Effector memory CD8-positive, alpha-beta T cell (primary cell): ENCODE measurements around the gene UBR7.
A peak's percentile ranks its signal among the peaks of the same experiment; 100 is the strongest.

Experiments used
- ATAC-seq: fragments of 150-1000 bp; cut with Tn5 transposase; replicated peaks from 2 replicates; pipeline ENCODE4 v1.10.0; 2021; ENCODE audit warnings: mild to moderate bottlenecking, moderate library complexity
- DNase-seq, 3 experiments: peaks; one replicate each; pipeline ENCODE4 v3.0.0; 2021
- H3K27ac Mint-ChIP-seq, 2 donors: one replicate each; pipeline ENCODE4 v1.8.0; 2022; ENCODE audit warnings: mild to moderate bottlenecking in 2 of 2, mixed read lengths in 2 of 2, moderate library complexity in 2 of 2
- H3K27me3 Mint-ChIP-seq, 2 donors: one replicate each; pipeline ENCODE4 v1.8.0; 2022; ENCODE audit warnings: mixed read lengths in 2 of 2
- H3K36me3 Mint-ChIP-seq: one replicate; pipeline ENCODE4 v1.8.0; 2022; ENCODE audit warnings: mild to moderate bottlenecking, moderate library complexity, mixed read lengths; ENCODE audit not compliant: insufficient read depth
- H3K4me1 Mint-ChIP-seq, 2 donors: one replicate each; pipeline ENCODE4 v1.8.0; 2022; ENCODE audit warnings: low read depth in 2 of 2, mixed read lengths in 2 of 2
- H3K4me3 Mint-ChIP-seq, 2 donors: one replicate each; pipeline ENCODE4 v1.8.0; 2022; ENCODE audit warnings: mild to moderate bottlenecking in 2 of 2, mixed read lengths in 2 of 2, moderate library complexity in 2 of 2
- H3K9me3 Mint-ChIP-seq, 2 donors: one replicate each; pipeline ENCODE4 v1.8.0; 2022; ENCODE audit warnings: mixed read lengths in 2 of 2

Gene UBR7

GRCh38 chr14:93246534-93246933 lies 39.5 kb downstream of the UBR7 start:
- H3K9me3 Mint-ChIP-seq: no peaks in the 10 kb centered on the region
- H3K36me3 Mint-ChIP-seq: peaks cover 71% of the 10 kb centered on the region
- H3K4me3 Mint-ChIP-seq: no peak overlapping the region

GRCh38 chr14:93249128-93249831 lies 42.2 kb downstream of the UBR7 start:
- Mint-ChIP-seq H3K36me3 (peaks cover 52% of the 10 kb centered on the region), H3K27me3 (no peaks in the 10 kb centered on the region), H3K4me3 (no peak overlapping the region), H3K9me3 (no peaks in the 10 kb centered on the region), H3K27ac (peak overlapping the region; percentile 7 to 15), H3K4me1 (peaks cover 0 to 4% of the 10 kb centered on the region in 2 donors)
- DNase-seq: no peak
- no peak for ATAC-seq

More at GRCh38 chr14:93246534-93246933, 39.5 kb downstream of the UBR7 start:
- H3K27ac Mint-ChIP-seq: peak overlapping the region in 1 of 2 donors; percentile 29
- no peak for ATAC-seq
- H3K4me1 Mint-ChIP-seq: peaks cover 0 to 4% of the 10 kb centered on the region in 2 donors
- DNase-seq: no peak
- no peaks in the 10 kb centered on the region for H3K27me3 Mint-ChIP-seq

- DNase-seq (no peak), ATAC-seq (no peak)
- Mint-ChIP-seq H3K27me3 (no peaks in the 10 kb centered on the region), H3K4me3 (no peak overlapping the region), H3K9me3 (no peaks in the 10 kb centered on the region), H3K36me3 (peaks cover 41% of the 10 kb centered on the region), H3K4me1 (peaks cover 14 to 29% of the 10 kb centered on the region in 2 donors), H3K27ac (no peak overlapping the region)
Measured at GRCh38 chr14:93262446-93262845, 55.4 kb downstream of the UBR7 start.

- Mint-ChIP-seq H3K4me3 (no peak overlapping the region), H3K36me3 (peaks cover 38% of the 10 kb centered on the region), H3K4me1 (peaks cover 18 to 36% of the 10 kb centered on the region in 2 donors), H3K27ac (no peak overlapping the region), H3K9me3 (no peaks in the 10 kb centered on the region), H3K27me3 (no peaks in the 10 kb centered on the region)
- no peak for DNase-seq
- ATAC-seq: no peak
Measured at GRCh38 chr14:93263416-93263815, 56.4 kb downstream of the UBR7 start.

- peaks cover 20 to 45% of the 10 kb centered on the region in 2 donors for H3K4me1 Mint-ChIP-seq
- DNase-seq (no peak), ATAC-seq (no peak)
- H3K27ac Mint-ChIP-seq: peak overlapping the region in 1 of 2 donors; percentile 7
- H3K36me3 Mint-ChIP-seq: peaks cover 21% of the 10 kb centered on the region
- H3K9me3 Mint-ChIP-seq: no peaks in the 10 kb centered on the region
- no peaks in the 10 kb centered on the region for H3K27me3 Mint-ChIP-seq
- H3K4me3 Mint-ChIP-seq: no peak overlapping the region
Measured at GRCh38 chr14:93266127-93266526, 59.1 kb downstream of the UBR7 start.

GRCh38 chr14:93267149-93267711 lies 60.2 kb downstream of the UBR7 start:
- ATAC-seq (no peak), DNase-seq (no peak)
- Mint-ChIP-seq H3K4me3 (no peak overlapping the region), H3K27me3 (no peaks in the 10 kb centered on the region), H3K27ac (peak overlapping the region; percentile 4 to 9), H3K9me3 (no peaks in the 10 kb centered on the region), H3K4me1 (peaks cover 22 to 48% of the 10 kb centered on the region in 2 donors), H3K36me3 (peaks cover 10% of the 10 kb centered on the region)

- H3K4me1 Mint-ChIP-seq: peaks cover 22 to 46% of the 10 kb centered on the region in 2 donors
- ATAC-seq: no peak
- no peaks in the 10 kb centered on the region for H3K27me3 Mint-ChIP-seq
- H3K36me3 Mint-ChIP-seq: no peaks in the 10 kb centered on the region
- H3K9me3 Mint-ChIP-seq: no peaks in the 10 kb centered on the region
- no peak for DNase-seq
- H3K4me3 Mint-ChIP-seq: no peak overlapping the region
- peak overlapping the region; percentile 4 to 9 for H3K27ac Mint-ChIP-seq
Measured at GRCh38 chr14:93268406-93268805, 61.4 kb downstream of the UBR7 start.

- Mint-ChIP-seq H3K27me3 (no peaks in the 10 kb centered on the region), H3K36me3 (no peaks in the 10 kb centered on the region), H3K4me3 (no peak overlapping the region), H3K27ac (no peak overlapping the region), H3K9me3 (no peaks in the 10 kb centered on the region), H3K4me1 (peaks cover 18 to 39% of the 10 kb centered on the region in 2 donors)
- no peak for ATAC-seq
- DNase-seq: no peak
Measured at GRCh38 chr14:93269341-93270068, 62.4 kb downstream of the UBR7 start.

GRCh38 chr14:93271111-93271510 lies 64.1 kb downstream of the UBR7 start:
- Mint-ChIP-seq H3K27me3 (no peaks in the 10 kb centered on the region), H3K9me3 (no peaks in the 10 kb centered on the region), H3K4me1 (peaks cover 14 to 30% of the 10 kb centered on the region in 2 donors), H3K36me3 (no peaks in the 10 kb centered on the region), H3K27ac (no peak overlapping the region), H3K4me3 (no peak overlapping the region)
- no peak for DNase-seq
- no peak for ATAC-seq

GRCh38 chr14:93274055-93274806 lies 67.2 kb downstream of the UBR7 start:
- ATAC-seq (no peak), DNase-seq (no peak)
- peaks cover 6 to 12% of the 10 kb centered on the region in 2 donors for H3K4me1 Mint-ChIP-seq
- no peaks in the 10 kb centered on the region for H3K9me3 Mint-ChIP-seq
- no peak overlapping the region for H3K4me3 Mint-ChIP-seq
- no peaks in the 10 kb centered on the region for H3K27me3 Mint-ChIP-seq
- H3K36me3 Mint-ChIP-seq: peaks cover 2% of the 10 kb centered on the region
- H3K27ac Mint-ChIP-seq: peak overlapping the region in 1 of 2 donors; percentile 44

GRCh38 chr14:93276031-93276716 lies 69.1 kb downstream of the UBR7 start:
- Mint-ChIP-seq H3K27me3 (no peaks in the 10 kb centered on the region), H3K36me3 (peaks cover 2% of the 10 kb centered on the region), H3K4me3 (no peak overlapping the region), H3K4me1 (peaks cover 6 to 8% of the 10 kb centered on the region in 2 donors), H3K9me3 (no peaks in the 10 kb centered on the region), H3K27ac (no peak overlapping the region)
- no peak for DNase-seq
- ATAC-seq: no peak
